LHCN-M2 (cell line): ENCODE measurements around the gene GCDH. TPM values are rescaled to one million over a fixed set of nuclear protein-coding genes. Genes with fewer than 3 reads are reported as not detected.
"Not testable (repeated sequence)": the region's sequence is repeated elsewhere in the genome, so short reads cannot be mapped to it uniquely, and the experiment has no call there.

Experiments used
- DNase-seq: peaks from one replicate; pipeline ENCODE4 v3.0.0-alpha.2; 2012; ENCODE audit warnings: low read depth
- total RNA-seq: library from RNA; depleted of rRNA; stranded (reverse); fragments of >200 nt; gene quantifications from 2 replicates; pipeline ENCODE4 v1.2.3, GENCODE V29; 2014

GCDH gene
- total RNA-seq, 1 experiment from 2014 or later, result 31.9 TPM

DNA sequence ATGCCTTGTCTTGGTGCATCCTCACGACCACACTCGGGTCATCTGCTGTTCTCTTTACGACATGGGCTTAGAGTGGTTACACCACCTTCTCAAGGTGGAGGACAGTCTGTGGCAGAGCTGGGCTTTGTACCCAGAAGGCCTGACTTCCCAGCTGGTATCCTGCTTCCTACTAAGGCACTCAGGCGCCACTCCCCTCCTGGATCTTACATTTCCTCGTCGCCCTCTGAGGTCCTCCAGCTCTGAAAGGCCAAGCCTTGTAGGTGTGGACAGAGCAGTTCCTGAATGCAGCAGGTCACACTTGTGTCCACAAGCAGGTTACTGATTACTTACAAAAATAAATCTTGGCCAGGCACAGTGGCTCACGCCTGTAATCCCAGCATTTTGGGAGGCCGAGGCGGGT lies 16.2 kb downstream of the GCDH start:
- no peak for DNase-seq

- no peak for DNase-seq
These were observed 21.6 kb downstream of the GCDH start for GRCh38 chr19:12912571-12912970.

DNA sequence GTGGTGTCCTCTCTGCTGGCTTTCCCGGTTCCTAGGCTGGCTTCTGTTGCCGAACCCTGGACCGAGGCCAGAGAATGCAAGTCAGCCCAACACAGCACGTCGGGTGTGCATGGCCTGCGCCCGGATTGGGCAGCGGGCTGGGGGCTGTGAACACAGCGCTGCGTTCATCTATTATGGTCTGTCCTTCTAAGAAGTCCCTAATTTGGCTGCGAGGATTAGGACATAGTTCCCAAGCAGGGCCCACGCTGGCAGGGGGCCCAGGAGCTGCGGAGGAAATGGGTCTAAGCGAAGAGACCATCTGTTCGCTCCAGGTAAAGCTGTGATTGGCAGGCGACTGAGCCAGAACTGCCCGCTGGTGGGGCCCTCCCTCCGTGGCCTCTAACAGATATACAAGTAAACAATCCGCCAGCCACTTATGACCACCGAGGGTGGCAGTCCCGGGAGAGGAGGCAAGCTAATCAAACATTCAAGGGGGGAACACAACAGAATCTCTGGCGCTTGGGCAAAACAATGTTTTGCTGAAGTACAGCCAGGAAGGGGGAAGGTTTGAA lies 22.1 kb downstream of the GCDH start:
- DNase-seq, result no peak

GRCh38 chr19:12913851-12914690 lies 23.1 kb downstream of the GCDH start:
- DNase-seq, result no peak

DNA sequence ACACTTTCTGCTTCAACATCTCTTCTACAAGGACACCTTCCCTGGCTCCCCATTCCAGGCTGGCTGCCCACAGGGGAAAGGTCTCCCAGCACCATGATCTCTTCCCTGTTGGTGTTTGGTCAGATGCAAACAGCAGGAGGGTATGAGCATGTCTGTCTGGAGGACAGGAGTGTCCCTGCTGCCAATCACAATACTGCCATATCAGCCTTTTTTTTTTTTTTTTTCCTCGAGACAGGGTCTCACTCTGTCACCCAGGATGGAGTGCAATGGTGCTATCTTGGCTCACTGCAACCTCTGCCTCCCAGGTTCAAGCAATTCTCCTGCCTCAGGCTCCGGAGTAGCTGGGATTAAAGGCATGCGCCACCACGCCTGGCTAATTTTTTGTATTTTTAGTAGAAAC lies 24.9 kb downstream of the GCDH start:
- not testable (repeated sequence) for DNase-seq

DNA sequence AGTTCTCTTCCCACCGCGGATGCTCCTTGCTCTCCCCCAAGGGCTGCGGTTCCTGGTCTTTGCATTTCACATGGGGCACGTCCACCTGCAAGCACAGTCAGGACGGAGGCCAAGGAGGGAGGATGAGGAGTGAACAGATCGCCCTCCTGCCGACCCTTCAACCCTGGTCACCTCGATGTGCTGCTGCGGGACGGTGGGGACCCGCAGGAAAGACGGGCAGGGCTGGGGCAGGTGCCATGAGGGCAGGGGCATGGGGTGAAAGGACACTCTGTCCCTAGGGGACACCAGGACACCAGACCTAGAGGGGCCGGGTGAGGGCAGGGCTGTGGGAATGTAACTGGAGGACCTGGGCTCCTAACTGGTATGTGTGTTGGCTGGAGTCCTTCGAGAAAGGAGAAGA lies 27.3 kb downstream of the GCDH start:
- no peak for DNase-seq

- no peak for DNase-seq
These were observed 30.1 kb downstream of the GCDH start for GRCh38 chr19:12921047-12921446.

- no peak for DNase-seq
These were observed 32.0 kb downstream of the GCDH start for GRCh38 chr19:12922959-12923358.

GRCh38 chr19:12924621-12925310 lies 33.8 kb downstream of the GCDH start:
- no peak for DNase-seq

GRCh38 chr19:12930002-12930645 lies 39.2 kb downstream of the GCDH start:
- DNase-seq, result no peak

- no peak for DNase-seq
These were observed 41.7 kb downstream of the GCDH start for GRCh38 chr19:12932392-12933286.

- DNase-seq, result peak; percentile 86
These were observed 42.5 kb downstream of the GCDH start, which contains the start of gene FARSA for GRCh38 chr19:12933287-12934072. FARSA (minus strand) TSS chr19:12933711; CDS start chr19:12933696, 15 bp downstream.

DNA sequence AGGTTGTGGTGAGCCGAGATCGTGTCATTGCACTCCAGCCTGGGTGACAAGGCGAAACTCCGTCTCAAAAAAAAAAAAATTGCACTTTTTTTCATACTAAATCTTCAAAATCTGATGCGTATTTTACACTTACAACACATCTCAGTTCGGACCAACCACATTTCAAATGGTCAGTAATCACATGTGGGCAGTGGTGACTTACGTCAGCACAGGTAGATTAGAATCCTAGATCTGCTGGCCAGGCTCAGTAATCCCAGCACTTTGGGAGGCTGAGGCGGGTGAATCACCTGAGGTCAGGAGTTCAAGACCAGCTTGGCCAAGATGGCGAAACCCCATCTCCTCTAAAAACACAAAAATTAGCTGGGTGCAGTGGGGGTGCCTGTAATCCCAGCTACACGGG lies 44.1 kb downstream of the GCDH start:
- no peak for DNase-seq

DNA sequence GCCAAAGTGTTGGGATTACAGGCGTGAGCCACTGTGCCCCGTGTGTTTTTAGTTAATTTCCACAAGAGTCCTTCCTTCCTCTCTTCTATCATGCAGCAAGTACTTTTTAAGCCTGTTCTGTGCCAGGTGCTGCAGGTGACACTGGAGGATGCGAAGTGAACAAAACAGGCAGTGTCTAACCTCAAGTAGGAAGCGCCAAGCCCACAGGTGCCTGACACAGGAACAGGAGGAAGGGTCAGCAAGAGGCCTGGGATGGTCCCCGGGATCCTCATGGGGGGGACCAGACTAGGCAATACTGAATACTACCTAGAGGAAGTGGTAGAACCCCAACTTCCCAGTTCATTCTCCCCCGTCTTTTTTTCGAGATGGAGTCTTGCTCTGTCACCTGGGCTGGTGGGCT lies 45.6 kb downstream of the GCDH start:
- no peak for DNase-seq

DNA sequence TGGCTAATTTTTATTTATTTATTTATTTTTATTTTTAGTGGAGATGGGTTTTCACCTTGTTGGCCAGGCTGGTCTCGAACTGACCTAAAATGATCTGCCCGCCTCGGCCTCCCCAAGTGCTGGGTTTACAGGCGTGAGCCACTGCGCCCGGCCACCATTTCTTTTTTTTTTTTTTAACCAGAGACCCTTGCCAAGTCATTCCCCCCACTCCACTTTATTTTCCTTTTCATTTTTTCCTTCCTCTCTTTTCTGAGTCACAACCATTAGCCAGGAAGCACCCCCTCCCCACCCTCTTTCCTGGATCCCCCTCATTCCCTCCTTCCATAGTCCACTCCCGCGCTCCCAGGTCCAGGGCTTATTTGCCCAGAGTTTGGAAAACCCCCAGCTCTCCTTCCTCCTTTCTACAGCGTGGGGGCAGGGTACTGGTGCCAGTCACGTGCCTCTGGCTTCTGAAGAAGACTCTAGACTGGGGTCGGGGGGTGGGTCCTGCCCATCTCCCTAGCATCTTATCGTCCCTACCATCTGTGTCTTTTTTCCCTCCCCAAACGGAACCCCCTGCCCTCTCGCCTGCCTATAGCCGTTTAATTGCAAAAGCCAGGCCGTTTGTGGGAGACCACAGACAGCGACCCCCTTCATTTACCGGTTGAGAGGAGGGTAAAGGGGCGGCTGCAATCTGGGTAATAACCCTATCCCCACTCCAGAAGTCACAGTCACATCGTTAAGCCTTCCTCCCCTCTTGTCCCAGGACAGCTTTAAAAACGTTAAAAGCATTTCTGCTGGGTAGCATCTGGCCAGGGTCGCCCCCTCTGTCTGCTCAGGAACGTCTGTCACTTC lies 46.4 kb downstream of the GCDH start:
- DNase-seq, result no peak

DNA sequence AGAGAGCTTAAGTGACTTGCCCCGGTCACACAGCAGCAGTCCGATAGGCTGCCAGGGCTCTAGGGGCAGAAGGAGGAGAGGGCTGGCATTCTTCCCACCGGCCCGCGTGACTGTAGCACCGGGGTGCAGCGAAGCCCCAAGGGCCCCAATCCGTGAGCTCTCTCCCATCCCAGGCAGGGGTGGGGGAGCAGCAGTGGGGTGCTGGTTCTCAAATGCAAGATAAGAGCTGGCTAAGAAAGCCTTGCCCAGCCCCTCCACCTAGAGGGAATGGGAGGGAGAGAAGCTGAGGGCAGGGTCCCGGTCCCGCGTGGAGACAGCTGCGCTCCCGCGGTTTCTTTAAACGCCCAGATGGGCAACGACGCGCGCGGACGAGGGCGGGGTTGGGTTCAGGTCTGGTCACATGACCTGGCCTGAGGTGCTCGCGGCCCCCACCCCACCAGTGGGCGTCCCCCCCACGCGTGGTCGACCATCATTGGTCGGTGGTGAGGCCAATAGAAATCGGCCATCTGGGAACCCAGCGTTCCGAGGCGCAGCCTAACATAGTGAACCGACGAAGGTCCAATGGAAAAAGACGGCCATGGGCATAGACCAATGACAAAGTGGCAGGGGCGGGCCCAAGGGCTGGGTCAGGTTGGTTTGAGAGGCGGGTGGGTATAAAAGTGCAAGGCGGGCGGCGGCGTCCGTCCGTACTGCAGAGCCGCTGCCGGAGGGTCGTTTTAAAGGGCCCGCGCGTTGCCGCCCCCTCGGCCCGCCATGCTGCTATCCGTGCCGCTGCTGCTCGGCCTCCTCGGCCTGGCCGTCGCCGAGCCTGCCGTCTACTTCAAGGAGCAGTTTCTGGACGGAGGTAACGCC lies 47.2 kb downstream of the GCDH start, which contains the start of gene CALR:
CALR (plus strand) TSS at position 683 of the 852 bp plus-strand sequence; CDS start at position 754, 71 bp downstream.
- peak; percentile 99 for DNase-seq

GRCh38 chr19:12938779-12939601 lies 48.0 kb downstream of the GCDH start:
- DNase-seq, result peak; percentile 51
